IMR-90 (cell line): ENCODE measurements around the gene SPON1.

Source experiments
- CEBPB ChIP-seq: IDR thresholded peaks from 2 replicates; pipeline ENCODE4 v1.6.1; 2012; ENCODE audit warnings: low read depth, low read length, improper control_type of control experiment
- CHD1 ChIP-seq: IDR thresholded peaks from 2 replicates; pipeline ENCODE4 v1.6.1; 2012; ENCODE audit warnings: low read depth, low read length, improper control_type of control experiment
- FOS ChIP-seq: fragments of 150-350 bp; IDR thresholded peaks from 2 replicates; pipeline ENCODE4 v1.6.1; 2016; ENCODE audit warnings: low read depth, low read length
- MAFK ChIP-seq: IDR thresholded peaks from 2 replicates; pipeline ENCODE4 v1.6.1; 2012; ENCODE audit warnings: low read depth, low read length, improper control_type of control experiment
- MXI1 ChIP-seq: IDR thresholded peaks from 2 replicates; pipeline ENCODE4 v1.6.1; 2012; ENCODE audit warnings: low read depth, mild to moderate bottlenecking, low read length, moderate library complexity, borderline replicate concordance
- NFE2L2 ChIP-seq: fragments of 150-350 bp; IDR thresholded peaks from 2 replicates; pipeline ENCODE4 v1.6.1; 2016; ENCODE audit warnings: low read depth, mild to moderate bottlenecking, low read length
- POLR2A ChIP-seq: IDR thresholded peaks from 2 replicates; pipeline ENCODE4 v1.6.1; 2012; ENCODE audit warnings: mild to moderate bottlenecking, low read depth, low read length
- RAD21 ChIP-seq: IDR thresholded peaks from 2 replicates; pipeline ENCODE4 v1.6.1; 2012; ENCODE audit warnings: low read length, improper control_type of control experiment
- RFX5 ChIP-seq: IDR thresholded peaks from 2 replicates; pipeline ENCODE4 v1.8.0; 2012; ENCODE audit warnings: low read depth, mild to moderate bottlenecking, low read length, moderate library complexity
- TF ChIP-seq, protein P1 (sequence below): conservative IDR thresholded peaks from 2 replicates; pipeline ENCODE4 v1.5.1; 2012; ENCODE audit warnings: mild to moderate bottlenecking, low read depth, low read length, improper control_type of control experiment
- TF ChIP-seq, protein P2 (sequence below): fragments of 150-350 bp; IDR thresholded peaks from 2 replicates; pipeline ENCODE4 v1.6.1; 2017; ENCODE audit warnings: mild to moderate bottlenecking, antibody characterized with exemption, low read length, low read depth

- TF ChIP-seq, protein P1, sequence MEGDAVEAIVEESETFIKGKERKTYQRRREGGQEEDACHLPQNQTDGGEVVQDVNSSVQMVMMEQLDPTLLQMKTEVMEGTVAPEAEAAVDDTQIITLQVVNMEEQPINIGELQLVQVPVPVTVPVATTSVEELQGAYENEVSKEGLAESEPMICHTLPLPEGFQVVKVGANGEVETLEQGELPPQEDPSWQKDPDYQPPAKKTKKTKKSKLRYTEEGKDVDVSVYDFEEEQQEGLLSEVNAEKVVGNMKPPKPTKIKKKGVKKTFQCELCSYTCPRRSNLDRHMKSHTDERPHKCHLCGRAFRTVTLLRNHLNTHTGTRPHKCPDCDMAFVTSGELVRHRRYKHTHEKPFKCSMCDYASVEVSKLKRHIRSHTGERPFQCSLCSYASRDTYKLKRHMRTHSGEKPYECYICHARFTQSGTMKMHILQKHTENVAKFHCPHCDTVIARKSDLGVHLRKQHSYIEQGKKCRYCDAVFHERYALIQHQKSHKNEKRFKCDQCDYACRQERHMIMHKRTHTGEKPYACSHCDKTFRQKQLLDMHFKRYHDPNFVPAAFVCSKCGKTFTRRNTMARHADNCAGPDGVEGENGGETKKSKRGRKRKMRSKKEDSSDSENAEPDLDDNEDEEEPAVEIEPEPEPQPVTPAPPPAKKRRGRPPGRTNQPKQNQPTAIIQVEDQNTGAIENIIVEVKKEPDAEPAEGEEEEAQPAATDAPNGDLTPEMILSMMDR, result no peak
- TF ChIP-seq CEBPB (no peak), POLR2A (no peak), CHD1 (no peak), RFX5 (no peak), RAD21 (no peak), FOS (no peak), MXI1 (no peak), MAFK (no peak), NFE2L2 (no peak)
- TF ChIP-seq, protein P2, sequence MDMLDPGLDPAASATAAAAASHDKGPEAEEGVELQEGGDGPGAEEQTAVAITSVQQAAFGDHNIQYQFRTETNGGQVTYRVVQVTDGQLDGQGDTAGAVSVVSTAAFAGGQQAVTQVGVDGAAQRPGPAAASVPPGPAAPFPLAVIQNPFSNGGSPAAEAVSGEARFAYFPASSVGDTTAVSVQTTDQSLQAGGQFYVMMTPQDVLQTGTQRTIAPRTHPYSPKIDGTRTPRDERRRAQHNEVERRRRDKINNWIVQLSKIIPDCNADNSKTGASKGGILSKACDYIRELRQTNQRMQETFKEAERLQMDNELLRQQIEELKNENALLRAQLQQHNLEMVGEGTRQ, result no peak
Observed at GRCh38 chr11:13944016-13944415, 18.5 kb upstream of the SPON1 start.
